GM21390 (cell line): ENCODE measurements around the gene GDA.

ENCODE experiments used
- ATAC-seq: cut with Tn5 transposase; IDR thresholded peaks from one replicate; pipeline ENCODE4 v1.9.1; 2021; ENCODE audit not compliant: unreplicated experiment

The GDA gene

DNA sequence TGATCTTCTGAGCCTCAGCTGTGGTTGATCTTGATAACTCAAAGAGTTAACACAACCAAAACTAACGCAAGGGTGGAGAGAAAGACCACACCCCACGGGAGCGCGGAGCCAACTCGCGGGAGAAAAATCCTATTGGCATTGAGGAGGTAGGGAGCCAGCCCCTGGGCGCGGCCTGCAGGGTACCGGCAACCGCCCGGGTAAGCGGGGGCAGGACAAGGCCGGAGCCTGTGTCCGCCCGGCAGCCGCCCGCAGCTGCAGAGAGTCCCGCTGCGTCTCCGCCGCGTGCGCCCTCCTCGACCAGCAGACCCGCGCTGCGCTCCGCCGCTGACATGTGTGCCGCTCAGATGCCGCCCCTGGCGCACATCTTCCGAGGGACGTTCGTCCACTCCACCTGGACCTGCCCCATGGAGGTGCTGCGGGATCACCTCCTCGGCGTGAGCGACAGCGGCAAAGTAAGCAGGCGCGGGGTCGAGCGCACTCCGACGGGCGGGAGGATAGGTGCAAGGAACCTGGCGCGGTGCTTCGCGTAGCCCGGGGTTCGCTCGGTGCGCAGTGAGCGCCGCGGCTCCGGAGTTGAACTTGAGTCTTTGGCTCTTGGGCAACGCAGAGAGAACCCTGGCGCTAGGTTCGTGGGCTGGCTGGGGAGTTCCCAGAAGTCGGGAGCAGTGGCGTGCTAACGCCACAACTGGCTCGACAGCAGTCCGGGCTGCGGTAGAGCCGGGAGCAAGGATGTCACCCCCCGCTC is at the start of gene GDA:
Gene GDA (plus strand): TSS at position 210 of the 745 bp plus-strand sequence. CDS start 120 bp downstream, at position 330.
- no peak for ATAC-seq

- no peak for ATAC-seq
Observed at GRCh38 chr9:72102520-72102919, 46.7 kb upstream of the GDA start.

DNA sequence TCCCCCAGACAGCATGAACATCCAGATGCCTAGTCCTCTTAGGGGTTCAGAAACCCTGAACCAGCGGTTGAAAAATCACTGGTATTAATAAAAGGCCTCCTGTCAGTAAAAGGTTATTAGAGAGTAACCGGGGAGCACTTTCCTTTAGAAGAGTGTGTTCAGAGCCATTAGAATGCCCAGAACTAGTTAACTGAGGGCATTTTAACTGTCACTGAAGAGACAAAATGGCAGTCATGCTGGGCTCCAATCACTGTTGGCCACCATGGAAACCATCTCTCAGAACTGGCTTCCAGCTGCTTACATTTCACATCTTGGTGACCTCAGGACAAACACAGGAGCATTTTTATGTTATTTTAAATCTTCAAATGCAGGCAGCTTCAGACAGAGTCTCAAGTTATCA is 36.2 kb upstream of the GDA start:
- ATAC-seq = no peak

GRCh38 chr9:72119853-72120252 is 29.4 kb upstream of the GDA start:
- no peak for ATAC-seq

- ATAC-seq = no peak
Observed at GRCh38 chr9:72124947-72125346, 24.3 kb upstream of the GDA start.

DNA sequence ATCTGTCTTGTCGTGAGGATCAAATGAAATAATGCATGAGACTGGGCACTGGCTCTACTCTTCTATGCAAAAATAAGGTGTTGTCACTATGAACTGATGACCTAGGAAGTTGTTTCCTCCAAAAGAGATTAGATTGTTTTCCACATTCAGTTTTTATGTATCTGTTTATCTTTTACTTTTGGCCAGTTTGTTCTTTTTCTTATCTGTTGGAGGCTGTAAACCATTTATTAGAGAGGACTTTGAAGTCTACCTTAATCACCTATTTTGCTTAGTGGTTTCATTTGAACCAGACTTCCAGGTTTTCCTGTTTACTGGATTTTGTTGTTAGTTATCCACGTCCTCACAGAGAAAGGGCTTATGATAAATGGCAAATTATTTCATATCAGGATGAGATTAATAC is 21.5 kb upstream of the GDA start:
- no peak for ATAC-seq

DNA sequence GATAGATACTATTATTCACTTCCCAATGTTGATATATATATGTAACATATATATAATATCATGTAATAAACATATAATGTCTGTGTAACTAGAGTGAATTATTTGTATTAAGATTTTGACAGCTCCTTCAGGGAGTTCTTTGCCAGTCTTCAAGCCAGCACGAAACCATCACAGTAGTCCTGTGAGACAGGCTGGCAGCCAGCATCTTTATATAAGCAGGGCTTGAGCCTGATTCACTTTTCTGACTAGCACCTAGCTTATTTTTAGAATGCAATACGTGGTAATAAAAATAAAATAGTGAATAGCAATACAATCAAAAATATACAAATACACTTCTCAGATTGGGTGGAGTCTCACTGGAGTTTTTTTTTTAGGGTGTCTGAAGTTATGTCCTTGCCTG is 20.7 kb upstream of the GDA start:
- ATAC-seq = no peak

DNA sequence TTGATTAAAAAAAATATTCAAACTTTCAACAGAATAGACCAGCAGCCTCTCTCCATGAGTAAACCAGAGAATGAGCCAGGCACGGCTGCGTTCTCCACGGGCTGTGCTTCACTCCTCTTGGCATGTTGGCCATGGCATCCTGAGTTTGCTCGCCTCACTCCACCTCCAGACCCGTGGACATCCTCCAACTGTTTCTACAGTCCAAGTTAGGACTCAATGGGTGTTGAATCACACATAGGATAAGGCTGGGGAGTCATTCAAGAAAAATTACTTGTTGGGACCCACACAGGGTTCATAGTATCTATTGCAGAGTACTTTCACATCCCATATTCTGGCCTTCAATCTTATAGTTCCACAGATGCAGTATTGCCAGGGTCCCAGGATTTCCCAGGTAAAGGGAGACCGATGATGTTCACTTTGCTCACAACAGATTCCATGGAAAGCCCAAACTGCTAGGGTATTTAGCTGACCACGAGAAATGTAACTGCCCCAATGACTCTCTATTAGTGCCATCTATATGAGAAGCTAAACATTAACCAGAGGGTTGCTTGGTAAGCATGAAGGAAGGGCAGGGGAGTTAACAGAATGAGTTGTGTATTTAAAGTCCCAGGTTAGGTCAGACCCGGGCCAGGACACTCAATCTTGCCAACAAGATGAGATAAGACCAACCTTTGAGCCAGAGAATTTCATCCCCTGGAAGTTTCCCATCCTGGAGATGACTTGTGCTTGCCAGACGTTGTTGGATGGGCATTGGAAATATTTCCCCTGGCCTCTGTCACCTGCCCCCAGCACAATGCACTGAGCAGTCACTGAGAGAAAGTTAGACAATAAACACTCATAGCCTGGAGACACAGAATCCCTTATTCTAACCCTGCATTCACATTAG is 19.7 kb upstream of the GDA start:
- no peak for ATAC-seq

DNA sequence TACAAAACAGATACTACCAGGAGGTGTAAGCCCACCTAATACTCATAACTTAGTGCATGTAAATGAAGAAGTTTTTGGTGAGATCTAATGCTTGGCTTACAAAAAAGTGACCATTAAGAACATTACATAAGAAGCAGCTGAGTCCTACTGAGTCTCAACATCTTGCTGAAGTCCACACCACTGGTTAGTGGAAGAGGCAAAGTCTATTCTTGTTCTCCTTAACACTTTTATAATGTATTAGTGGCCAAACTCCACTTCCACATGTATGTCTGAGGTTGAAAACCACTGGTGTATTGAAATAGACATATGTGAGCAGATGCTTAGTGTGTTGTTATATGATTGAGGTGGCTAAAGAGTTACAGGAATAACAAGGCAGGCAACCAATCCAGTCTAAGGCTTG is 18.9 kb upstream of the GDA start:
- ATAC-seq = no peak

DNA sequence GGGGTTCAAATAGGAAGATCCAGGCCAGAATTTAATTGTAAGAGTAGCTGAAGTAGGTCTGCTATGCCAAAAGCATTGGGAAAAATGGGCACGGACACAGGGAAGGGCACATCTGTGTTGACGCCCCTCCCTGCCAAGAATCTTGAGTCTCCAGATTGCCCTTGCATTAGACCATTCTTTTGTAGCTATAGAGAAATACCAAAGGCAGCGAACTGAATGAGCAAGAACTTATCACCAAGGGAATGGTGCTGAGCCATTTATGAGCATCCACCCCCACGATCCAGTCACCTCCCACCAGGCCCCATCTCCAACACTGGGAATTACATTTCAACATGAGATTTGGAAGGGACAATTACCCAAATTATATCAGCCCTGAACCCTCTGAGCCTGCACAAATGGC is 18.0 kb upstream of the GDA start:
- no peak for ATAC-seq

GRCh38 chr9:72132052-72132451 is 17.2 kb upstream of the GDA start:
- ATAC-seq = no peak

GRCh38 chr9:72133365-72134035 is 15.7 kb upstream of the GDA start:
- ATAC-seq = no peak

GRCh38 chr9:72134801-72135200 is 14.4 kb upstream of the GDA start:
- no peak for ATAC-seq

DNA sequence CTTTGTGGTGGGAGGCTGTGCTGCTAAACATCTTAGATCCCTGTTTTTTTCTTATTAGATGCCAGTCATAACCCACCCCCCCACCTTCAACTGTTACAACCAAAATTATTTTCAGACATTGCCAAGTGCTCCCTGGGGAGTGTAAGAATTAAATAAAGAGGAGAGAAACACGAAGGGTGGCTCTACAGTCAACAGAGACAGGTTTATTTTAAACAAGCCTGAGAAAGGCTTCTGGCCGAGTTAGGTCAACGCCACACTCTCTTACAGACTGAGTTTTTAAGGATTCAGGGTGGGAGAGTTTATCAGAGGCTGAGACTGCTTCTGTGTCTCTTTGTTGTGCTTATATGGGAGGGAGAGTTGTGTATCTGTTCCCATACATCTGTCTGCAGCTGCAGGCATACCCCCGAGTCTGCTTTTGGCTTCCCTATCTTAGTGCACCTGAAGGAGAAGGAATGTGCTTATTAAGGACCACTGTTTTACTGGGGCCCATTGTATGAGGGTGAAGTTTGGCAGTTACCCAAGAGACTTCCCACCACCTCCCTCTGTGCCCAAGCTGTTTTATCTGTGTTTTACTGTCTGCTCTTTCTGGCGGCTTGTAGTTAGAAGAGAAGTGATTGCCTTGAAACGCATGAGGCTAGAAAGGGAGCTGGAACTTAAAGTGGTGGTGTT is 11.4 kb upstream of the GDA start:
- no peak for ATAC-seq

GRCh38 chr9:72139226-72139625 is 10.0 kb upstream of the GDA start:
- no peak for ATAC-seq

DNA sequence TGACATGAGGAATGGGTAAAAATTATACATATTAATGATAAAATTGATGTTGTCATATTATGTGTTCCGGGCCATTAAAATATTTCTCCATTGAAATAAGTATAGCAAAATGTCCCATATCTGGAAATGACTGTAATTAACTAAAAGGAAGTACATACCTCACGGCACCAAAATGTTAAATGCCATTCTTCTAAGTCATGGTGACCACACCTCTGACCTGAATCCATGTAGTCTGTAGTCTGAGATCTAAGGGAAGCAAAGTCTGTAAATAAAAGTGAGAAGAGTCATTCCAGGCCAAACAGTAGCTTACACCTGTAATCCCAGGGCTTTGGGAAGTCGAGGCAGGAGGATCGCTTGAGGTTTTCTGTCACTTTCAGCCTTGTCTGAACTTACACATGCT is 8.7 kb upstream of the GDA start:
- no peak for ATAC-seq

DNA sequence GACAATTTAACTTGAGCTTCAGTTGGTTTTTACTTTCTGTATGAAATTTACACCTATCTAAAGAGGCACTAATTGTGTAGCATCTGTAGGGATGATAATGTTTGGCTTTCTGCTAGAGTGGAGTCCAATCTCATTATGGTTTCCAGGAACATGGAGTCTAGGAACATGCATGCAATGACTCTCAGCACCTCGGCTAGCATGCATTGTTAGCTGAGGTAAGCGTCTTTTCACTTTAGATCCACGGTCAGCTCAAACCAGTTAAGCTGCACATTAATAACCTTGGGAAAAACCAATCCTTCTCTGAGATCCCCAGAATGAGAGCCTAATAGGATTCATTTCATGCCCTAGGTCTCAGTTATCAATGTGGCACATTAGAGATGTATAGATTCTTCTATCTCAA is 7.8 kb upstream of the GDA start:
- no peak for ATAC-seq

DNA sequence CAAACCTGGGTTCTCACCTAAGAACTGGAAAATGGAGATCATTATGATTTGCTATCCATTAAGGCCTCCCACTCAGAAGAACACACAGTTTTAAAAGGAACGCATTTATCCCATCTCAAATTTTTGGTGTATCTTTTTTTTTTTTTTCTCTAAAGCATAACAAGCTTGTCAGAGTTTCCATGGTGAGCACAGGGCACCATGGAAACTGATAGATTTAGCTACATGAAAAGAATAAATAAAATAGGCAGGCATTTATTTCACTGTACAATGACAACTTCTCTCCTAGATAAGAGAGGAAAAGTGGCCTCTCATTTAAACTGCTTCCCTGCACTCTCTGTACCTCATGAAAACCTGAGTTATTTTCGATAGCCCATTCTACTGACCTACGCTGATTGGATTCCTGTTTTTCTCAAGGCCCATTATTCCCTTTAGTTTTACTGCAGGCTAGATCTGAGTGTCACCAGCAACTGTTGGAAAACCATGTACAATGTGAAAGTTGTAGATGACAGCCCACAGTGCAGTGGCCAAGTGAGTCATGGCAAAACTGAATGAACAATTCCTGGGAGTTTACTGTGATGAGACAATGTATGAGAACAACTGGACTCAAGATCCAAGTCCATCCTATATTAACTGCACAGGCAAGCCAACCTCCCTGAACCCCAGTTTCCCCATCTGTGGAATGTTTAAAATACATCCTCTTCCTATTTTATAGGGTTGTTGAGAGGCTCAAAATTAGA is 4.3 kb upstream of the GDA start:
- ATAC-seq = no peak

DNA sequence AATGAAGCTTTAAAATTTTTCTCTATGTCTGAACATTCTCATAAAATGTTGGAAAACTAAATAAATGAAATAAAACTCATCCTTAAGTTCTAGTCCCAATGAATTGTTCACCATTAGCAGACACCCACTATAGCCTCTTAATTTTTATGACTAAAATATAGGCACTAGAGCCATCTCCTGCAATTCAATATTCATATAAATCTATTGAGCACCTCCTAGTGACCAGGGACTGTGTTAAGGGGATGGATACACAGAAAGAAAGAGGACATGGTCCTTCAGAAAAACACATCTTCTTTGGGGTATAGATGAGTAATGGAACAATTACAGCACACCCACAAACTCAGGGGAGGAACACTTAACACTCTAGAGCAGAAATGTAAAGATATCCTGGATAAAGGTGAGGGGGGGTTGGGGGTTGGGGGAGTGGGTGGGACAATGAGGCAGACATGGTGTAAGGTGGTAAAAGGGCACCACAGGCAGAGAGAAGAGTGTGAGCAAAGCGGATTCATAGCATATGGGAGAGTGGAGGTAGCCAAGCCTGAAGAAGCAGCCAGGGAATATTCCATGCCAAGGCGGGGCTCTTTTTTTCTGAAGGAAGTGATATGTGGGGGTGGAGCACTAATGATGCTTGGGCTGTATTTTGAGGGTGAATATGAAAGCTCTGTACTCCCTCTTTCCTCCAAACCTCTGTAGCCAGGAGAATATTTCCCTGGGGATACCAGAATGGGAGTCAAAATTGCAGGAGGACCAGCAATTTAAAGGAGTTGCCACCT is 3.3 kb upstream of the GDA start:
- no peak for ATAC-seq

- ATAC-seq = no peak
Observed at GRCh38 chr9:72147676-72148075, 1.6 kb upstream of the GDA start.
